GM19351 (cell line): ENCODE measurements around the gene E2F7.

Experiments
- ATAC-seq: cut with Tn5 transposase; IDR thresholded peaks from one replicate; pipeline ENCODE4 v1.9.1; 2021; ENCODE audit warnings: mild to moderate bottlenecking, moderate library complexity; ENCODE audit not compliant: unreplicated experiment

The E2F7 gene

DNA sequence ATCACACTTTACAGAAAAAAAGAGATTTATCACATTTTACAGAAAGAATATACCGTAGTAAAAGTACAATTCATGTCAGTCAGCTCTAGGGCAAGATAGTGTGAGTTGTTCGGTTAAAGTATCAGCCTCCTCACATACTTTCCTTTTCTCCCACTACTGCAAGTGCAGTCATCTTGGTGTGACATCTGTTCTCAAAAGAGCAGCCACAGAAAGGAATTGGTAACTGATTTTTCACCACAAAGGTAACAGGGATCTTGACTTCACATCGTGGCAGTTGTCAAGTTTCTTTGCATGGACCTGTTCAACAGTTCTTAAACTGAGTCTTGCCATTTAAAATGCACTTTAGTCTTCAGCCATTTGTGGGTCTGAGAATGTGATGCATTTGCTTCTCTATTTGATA lies 5.0 kb upstream of the E2F7 start:
- peak; percentile 51 for ATAC-seq

DNA sequence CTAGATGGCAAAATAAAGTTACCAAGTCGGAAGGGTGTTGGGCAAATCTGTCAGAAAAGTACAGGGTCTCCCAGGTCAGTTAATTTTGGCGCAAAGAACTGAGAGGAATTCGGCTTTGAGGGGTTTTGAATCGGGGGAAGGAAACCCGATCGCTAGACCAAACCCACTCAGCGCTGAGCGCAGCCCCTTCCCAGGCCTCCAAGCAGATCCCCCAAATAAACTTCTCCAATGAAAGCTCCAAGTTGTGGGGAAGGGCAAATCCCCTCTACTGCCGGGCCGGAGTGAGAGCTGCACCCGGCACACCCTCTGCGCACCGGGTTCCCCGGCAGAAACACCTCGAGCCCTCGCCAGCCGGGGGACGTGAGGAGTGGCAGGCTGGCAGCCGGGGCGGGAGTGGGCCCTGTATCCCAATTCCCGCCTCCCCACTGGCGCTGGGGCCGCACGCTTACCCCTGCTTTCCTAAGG lies 441 bp downstream of the E2F7 start:
- ATAC-seq = peak; percentile 2

DNA sequence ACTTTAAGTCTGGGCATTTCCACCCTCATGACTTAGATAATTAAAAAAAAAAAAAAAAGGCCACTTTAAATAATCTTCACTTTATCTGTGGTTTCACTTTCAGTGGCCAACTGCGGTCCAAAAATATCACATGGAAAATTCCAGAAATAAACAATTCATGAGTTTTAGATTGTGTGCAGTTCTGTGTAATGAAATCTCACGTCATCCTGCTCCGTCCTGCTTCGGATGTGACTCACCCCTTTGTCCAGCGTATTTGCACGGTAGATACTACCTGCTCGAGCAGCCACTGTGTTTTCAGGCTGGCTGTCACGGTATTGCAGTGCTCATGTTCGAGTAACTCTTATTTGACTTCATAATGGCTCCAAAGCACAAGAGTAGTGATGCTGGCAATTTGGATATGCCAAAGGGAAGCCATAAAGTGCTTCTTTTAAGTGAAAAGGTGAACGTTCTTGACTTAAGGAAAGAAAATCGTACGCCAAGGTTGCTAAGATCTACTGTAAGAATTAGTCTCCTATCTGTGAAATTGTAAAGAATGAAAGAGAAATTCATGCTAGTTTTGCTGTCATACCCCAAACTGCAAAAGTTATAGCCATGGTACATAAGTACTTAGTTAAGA lies 2.4 kb downstream of the E2F7 start:
- ATAC-seq = peak; percentile 41

DNA sequence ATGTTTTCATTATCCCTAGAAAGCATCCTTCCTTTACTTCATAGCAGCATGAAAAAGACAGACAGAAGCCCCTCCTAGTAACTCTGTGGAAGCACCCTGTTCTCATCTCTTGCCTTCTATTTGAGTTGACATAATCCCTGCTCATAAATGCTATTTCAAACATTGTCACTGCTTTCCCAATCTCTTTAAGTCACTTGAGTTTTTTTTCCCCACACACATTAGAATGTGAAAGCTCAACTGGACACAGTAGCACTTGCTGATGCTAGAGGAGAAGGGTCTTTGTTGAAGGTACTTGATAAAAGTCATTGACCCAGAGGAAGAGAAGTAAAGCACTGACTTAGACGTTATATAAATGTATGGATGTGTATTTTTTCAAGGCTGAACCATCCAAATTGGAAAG lies 3.0 kb downstream of the E2F7 start:
- no peak for ATAC-seq

DNA sequence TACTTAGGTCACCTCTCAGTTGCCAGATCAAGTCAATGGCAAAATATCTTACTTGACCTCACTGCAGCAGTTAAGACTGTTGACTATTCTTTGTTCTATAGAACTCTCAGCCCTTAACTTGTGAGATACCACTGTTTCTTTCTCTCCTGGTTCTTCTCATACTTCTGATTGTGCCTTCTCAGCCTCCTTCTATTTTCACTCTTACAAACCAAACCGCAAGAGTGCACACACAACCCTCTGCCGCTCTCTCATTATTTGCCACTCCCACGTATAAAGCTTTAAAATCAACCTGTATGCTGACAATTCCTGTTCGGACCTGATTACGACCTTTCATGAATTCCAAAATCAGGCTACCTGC lies 4.5 kb downstream of the E2F7 start:
- peak; percentile 35 for ATAC-seq

DNA sequence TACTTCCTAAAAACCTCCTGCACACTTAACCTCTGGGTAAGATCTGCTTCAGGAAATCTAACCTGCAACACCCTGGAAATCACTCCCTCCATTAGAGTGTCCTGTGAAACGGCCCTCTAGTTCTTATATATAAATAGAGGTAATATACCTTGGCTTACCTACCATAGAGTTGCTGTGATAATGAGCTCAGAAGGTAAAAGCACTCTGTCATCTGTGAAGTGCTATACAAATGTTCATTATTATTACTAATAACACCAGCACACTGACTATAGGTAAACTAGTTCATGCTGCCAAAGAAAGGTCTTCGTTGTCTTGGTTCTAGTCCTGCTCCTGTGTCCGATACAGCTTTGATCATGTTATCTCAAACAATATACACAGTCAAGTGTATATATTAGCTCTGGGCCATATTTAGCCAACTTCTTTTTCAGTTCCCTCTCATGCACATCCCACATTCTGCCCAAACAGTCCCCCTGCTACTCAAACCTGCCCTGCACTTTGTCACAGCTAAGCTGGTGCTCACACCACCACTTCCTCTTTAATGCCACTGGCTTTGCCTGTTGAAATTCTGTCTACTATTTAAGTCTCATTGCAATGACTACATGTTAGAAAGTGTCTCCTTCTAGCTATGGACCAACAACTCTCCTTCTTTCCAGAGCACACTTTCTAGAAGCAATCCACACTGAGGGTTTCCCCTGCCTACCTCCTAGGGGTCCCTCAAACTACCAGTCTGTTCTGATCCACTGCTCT lies 5.1 kb downstream of the E2F7 start:
- peak; percentile 59 for ATAC-seq

DNA sequence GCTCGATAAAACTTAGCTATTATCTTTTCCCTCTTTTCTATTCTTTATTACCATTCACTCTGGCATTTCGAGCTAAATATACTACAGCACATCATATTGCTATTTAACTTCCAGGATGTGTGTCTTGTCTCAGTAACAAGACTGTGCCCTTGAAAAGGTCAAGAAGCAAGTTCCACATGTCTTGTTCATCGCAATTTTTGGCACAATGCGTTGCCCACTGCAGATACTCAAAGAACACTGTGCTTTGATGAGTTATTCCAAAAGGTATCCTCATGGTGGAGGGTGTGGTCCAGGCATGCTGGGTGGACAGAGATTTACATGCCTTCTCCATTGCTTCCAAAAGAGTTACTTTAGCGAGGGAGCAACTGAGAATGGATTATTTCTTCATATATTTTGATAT lies 6.6 kb downstream of the E2F7 start:
- ATAC-seq = no peak

DNA sequence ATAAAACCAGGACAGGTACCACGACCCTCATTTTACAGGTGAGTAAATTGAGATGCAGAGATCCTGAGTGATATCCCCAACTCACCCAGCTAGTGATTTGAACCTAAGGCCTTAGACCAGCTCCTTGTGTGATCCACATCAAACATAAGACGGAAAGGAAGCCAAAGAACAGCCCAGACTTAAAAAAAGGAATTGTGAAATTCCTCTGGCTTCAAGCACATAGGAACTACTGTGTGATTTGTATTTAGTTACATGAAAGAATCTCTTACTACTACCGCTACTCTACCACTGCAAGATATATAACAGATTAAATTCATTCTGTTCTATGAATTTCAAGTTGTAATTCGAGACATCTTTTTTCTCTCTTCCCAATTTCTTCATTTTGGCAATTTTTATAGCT lies 10.5 kb downstream of the E2F7 start:
- ATAC-seq = no peak

DNA sequence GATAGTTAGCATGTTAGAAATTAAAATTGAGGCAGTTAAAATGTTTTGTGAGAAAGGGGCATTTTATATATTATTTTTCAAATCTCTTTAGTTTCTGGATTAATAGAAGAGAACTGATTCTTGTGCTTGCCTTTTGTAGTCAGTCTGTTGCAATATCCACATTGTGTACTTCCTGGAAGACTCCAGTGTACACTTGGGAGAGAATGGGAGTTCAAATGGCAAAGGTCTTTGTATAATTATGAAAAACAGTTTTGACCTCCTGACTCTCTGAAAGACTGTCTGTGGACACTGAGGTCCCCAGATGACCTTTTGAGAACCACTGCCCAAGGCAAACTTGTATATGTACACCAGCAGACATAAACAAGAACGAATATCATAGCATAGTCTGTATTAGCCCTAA lies 12.1 kb downstream of the E2F7 start:
- ATAC-seq = no peak

DNA sequence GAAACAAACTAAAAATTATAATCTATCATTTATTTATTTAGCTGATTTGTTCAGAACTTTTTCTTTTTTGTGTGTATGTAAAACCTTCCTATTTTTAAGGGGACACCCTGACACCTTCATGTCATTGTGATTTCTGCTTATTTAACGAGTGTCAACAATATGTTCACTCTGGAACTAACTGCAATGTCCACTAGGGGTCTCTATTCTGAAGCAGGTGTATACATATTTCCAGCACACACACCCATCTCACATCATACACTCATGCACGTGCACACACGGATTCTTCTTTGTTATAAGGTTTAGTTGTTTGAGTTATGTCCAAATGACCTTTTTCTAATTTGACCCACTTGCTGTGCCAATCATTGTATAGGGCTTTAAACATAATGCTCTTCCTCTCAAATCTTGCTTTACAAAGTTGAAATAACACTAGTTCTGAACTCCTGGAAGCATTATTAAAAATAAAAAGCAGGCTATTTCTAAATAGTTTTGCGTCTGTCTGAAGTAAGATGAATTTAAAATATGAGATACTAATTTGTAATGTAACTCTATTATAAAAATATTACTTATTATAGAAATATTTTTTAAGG lies 15.5 kb downstream of the E2F7 start:
- peak; percentile 99 for ATAC-seq

DNA sequence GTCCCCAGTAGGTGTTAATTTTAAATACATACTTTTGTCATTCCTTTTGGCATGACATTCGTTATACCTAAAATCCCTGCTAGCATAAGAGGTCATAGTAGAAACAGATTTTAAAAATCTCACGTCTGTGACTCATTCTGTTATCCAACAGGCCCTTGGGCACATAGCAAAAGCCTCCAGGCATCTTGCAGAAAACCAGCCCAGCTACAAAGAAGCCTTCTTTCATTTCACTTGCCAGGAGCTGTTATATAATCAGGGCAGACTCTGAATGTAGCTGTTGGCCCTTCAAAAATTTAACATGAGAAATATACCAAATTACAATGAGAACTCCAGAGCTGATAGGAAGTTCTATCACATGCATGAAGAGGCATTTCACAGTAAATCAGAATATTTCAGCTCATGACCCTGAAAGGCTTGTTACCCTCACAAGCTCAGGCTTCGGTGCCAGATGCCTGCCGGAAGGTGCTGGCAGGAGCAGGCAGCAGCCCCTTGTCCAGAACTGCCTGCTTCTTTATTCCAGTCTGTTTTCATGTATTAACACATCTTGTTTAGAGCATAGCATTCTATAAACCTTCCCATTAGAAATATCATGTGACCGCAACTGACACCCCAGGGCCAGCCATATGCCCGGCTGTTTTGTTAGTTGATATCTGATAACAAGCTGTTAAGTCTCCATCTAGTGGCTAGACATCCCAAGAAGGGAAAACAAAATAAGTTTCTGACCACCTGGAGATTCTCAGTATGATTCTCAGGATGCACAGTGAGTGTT lies 17.8 kb downstream of the E2F7 start:
- no peak for ATAC-seq

DNA sequence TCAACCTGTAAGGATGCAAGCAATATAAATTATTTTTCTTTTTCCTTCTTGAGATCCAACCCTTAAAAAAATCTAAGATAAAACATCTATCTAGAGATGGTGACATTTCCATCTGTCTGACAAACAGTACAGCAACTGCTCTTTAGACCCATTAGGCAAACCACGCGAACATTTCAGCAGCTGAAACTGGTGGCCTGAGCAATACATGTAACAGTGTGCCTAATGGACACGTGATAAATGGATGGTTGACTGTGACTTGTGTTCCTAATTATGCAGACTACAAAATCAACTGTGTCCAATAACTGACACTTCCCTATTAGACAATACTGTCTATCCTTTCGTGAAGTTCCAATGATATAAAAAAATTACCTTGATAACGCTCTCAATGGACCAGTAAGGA lies 18.9 kb downstream of the E2F7 start:
- no peak for ATAC-seq

DNA sequence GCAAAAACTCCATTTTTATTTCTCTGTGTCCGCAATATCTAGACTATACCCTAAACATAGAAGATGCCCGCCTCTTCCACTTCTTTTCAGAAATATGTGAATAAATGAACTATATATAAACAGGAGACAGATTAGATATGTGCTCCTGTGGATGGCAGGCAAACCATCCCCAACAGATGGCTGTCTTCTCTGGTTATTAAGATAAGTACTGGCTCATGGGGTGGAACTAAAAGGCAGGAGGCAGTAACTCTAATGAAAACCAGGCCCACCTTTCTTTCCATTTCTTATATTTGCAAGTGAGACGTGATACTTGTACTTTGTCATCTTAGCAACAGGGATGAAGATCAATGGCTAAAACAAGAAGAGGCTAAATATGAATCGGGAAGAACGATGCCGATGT lies 20.2 kb downstream of the E2F7 start:
- no peak for ATAC-seq

DNA sequence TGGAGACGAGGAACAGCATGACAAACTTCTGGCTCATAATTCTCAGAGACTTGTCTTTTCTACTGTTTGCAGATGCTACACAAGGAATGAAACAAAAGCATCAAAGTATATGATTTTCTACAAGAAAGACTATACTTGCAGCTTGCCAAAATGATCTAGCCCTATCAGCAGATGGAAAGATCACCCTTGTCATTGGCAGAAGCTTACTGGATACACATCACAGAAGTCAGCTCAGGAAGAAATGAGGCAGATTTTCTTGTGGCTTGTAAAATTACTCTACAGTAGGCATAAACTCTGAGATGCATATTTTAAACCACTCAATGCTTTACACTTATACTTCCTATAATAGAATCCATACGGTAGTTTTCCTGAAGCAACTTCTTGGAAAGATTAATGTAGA lies 20.6 kb downstream of the E2F7 start:
- no peak for ATAC-seq

DNA sequence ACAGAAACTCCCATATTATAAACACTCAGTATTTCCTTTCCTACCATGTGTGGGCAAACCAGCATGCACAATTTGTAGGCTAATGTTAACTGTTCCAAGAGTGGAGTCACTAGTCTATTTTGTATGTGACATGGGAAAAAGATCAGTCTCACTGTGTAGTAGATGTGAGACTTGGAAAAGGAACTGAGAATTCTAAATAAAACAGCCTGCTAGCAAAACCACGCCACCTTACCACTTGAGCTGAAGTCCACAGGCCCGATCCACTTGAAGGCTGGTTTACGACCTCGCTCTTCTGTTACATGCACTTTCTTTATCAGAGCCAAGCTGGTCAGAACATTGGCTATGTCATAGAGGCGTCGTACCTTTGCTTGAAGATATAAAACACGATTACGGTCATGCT lies 22.5 kb downstream of the E2F7 start:
- peak; percentile 74 for ATAC-seq

DNA sequence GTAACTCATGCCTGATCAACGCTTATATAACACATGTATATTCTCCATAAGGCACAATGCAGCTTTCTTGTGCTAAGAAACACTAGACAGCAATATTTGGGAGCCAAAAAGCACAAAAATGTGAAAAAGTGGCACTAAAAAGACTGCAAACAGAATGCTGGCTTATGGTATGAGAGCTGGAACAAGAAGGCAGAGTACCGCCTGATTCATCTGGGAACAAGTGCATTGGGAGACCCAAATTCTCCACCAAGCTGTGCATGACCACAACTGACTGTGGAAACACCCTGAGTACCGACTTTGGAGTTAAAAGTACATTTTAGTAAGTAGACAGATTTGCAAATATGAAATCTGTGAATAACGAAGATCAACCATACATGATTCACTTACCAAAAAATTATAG lies 25.1 kb downstream of the E2F7 start:
- ATAC-seq = no peak

DNA sequence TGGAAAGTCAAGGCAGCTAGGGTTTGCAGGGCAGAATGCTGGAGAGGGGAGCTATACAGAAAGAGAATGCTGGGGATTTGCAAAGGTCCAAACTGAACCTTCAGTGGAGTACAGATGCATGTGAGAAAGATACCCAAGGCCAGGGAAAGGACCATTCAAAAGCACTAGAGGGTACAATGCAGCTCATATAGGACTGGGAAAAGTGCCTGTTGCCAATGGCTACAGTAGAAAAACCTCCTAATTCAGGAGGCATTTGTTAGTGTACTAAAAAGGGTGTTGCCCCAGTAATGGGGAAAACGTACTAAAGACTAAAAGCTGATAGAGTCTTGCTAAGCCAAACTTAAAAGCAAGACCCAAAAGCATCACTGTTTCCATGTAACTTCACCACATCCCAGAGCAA lies 30.1 kb downstream of the E2F7 start:
- no peak for ATAC-seq

DNA sequence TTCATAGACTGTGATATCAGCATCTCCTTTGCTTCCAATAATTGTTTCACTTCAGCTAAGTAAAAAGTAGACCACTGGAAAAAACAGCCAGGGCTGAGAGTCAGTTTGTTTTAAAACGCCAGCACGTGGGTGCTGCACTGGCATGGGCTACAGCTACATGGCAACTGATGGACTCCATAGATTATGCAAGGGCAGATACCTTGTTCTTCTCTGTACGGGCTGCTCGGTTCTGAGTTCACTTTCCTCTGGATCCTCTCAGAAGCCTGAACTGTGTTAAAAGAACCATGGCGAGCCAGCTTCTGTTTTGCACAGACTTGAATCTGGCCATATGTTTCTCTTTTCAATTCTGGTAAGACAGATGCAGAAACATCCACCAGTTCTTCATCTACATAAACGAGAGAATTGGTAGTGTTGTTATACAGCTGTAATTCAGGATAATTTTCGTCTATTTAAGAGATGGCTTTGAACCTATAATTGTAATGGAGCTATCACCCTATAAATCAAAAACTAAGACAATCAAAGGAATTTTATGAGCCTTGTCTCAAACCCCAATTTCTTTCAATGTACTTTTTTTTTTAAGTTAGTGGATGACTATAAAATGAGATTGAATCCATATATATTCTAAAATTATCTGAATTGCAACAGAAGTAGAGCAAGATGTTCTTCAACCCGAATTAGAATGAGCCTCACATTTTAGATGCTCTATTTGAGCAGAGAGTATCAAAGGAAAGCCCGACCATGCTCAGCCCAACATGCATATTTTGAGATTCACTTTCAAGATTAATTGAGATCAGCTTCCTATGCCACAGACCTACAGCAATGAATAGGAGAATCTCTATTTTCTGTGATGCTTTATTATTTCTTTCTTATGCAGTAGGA lies 31.5 kb downstream of the E2F7 start:
- no peak for ATAC-seq

DNA sequence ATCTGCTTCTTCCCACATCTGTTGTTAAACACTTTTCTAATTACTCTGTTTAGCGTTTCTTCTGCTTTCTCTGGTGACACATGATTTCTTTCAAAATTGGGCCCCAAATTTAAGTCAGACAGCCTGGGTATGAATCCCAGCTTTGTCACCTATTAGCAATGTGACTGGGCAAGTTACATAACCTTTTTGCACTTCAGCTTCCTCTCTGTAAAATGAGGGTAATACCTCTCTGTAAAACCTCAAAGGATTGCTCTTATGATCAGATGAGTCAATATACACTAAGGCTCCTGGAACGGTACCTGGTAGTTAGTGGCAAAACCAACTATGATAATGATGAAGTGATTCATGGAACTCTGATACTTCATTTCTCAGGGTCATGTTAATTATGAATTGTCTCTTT lies 33.0 kb downstream of the E2F7 start:
- no peak for ATAC-seq

DNA sequence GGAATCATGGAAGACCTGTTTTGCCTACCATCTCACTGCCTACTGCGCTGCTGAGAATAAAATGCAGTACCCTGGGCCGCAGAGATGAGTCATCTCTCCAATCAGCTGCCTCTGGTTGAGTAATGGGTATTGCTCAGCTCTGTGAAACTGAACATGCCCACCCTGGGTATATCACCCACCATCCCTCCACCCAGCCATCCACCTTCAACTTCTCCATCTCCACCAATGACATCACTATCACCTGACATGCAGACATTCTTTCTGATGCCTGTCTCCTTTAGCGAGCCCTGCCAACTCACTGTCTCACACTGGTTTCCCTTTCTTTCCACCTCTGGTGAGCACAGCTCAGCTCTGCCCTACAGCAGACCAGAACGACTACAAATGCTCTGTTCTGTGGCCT lies 33.6 kb downstream of the E2F7 start:
- no peak for ATAC-seq
